ENCODE results near the gene CRBN.

Gene CRBN

DNA sequence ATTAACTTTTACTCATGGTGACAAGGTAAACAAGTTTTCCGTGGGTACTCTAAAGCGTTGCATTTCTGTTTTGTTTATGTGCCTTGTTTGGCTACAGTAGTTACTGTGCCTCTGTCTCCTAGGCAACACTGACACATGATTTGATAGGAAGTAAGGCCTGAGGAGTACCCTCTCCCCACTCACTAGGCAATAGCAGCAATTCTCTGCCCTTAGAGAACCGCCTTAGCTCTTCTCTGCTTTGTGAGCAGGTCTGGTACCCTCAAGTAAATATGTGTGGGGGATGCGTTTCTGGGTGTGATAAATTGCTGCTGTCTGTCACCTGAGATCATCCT is 69.2 kb downstream of the CRBN start, which contains the start of gene IL5RA:
TSS of gene IL5RA (minus strand) at position 76 of the 332 bp plus-strand sequence. CDS start 5,390 bp downstream, outside the sequence.
- DNase-seq (ENCODE audit: low read depth) = no peak

DNA sequence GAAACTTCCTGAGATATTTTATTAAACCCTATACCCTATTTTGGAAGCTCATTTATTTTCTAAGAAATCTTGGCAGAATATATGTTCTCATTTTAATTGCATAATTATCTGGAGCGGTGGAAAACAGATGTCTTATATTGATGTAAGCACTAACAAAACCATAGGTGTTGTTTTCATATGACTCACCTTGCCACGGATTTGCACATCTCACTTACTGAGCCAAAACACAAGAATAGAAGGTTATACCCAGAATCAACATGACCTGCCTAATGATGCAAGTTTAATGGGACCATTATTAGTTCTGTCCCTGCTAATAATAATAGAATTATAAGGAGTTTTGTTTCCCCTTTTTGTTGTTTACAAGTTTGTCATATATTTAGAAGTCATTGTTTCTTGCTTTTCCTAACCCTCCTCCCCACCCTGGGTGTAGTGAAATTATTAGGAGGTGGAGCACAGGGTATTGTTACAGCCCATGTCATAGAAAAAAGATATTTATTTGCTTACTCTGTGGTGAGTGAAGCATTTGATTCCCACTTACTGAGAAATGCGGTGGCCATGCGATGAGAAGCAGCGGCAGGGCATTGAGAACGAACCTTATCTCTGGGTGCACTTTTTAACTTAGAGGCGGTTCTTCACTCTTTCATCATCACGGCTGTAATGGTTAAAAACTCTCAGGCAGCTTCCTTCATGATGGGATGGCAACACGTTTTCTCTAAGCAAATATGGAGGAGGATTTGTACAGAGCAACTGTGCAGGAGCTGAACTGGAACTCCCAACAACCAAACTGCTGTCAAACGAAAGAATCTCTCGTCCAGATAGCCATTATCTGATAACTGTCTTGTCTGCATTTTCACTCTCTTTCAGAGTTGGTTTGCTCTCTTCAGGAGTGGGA is 69.8 kb downstream of the CRBN start:
- DNase-seq (ENCODE audit: low read depth) = no peak

DNA sequence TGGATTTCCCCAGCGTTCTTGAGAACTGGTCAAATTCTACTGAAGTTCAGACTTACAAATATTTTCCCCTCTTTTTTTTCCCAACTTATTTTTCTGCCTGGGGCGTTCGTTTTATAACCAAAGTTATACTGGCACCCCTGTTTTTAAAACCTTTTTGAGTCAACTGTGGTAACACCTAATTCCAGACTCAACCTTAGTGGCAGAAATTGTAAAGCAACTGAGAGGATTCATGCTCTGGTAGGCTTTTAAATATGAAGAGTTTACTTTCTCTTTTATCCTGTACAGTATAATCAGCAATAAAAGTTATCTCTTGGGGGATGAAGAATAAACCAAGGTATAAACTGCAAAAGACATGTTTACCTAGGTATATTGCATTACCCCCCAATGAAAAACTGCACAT is 71.6 kb downstream of the CRBN start:
- DNase-seq (ENCODE audit: low read depth) = no peak

DNA sequence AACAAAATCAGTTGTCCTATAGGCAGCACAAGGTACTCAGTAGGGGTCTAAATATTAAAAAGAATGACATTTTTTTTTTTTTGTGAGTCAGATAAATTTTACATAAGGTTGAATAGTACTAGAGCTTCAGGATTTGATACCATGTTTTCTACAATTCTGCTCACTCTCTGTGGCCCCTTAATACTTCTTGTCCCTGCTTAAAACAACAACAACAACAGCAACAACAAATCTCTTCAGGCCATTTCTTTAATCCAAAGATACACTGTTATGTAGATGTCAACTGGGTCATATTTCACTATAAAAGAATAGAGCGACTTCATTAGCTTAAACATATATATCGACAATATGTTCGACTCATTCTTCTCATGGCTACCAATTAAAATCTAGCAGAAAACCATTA is 72.3 kb downstream of the CRBN start:
- no peak for DNase-seq (ENCODE audit: low read depth)

DNA sequence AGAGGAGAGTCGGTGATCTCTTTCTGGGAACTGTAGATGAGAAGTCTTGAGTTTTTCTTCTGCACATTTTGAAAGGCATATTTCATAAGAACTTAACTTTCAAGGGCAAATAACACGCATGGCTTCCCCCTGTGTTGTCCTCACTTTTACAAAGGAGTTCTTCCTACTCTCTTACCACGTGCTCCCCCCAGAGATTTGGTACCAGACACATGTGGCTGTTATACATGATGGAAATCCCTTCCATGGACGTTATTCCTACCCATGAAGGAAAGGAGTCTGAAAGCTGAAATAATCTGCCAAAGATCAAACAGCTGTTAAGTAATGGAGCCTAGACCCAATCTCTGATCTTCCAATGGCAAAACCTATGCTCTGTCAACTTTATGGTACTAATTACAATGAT is 73.7 kb downstream of the CRBN start:
- no peak for DNase-seq (ENCODE audit: low read depth)

DNA sequence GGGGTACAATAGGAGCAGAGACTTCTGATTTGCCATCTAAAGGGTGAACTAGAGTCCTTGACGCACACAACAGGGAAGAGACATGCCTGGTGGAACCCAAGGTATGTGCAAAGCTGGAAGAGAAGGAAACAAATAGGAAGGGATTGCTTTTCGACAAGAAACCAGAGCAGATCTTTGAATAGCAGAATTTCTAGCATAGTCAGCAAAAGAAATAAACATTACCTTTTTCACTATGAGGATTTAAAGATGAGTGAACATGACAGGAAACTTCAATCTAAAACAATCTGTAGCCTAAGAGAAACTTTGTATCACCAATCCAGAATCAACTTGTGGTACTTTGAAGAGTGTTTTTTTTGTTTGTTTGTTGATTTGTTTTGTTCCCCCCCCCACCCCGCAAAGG is 74.2 kb downstream of the CRBN start:
- DNase-seq (ENCODE audit: low read depth) = no peak

- no peak for DNase-seq (ENCODE audit: low read depth)
Measured at GRCh38 chr3:3102751-3103150, 76.7 kb downstream of the CRBN start.

GRCh38 chr3:3101660-3102458 is 77.6 kb downstream of the CRBN start:
- DNase-seq (ENCODE audit: low read depth) = no peak
